ENCODE data around the gene SLC13A1.
A peak's percentile ranks its signal among the peaks of the same experiment; 100 is the strongest.

Gene SLC13A1

GRCh38 chr7:123169065-123169464, 30.7 kb downstream of the SLC13A1 start:
- H3K27ac ChIP-seq: no peak overlapping the region
- TF ChIP-seq ZFX (IDR thresholded peaks at IDR 0.05; ENCODE audit: borderline replicate concordance): no peak
- no peak for TF ChIP-seq CTCF (IDR thresholded peaks at IDR 0.05)

GRCh38 chr7:123157606-123158005, 42.2 kb downstream of the SLC13A1 start:
- H3K27ac ChIP-seq: no peak overlapping the region
- no peak for TF ChIP-seq ZFX (IDR thresholded peaks at IDR 0.05; ENCODE audit: borderline replicate concordance)
- TF ChIP-seq CTCF (IDR thresholded peaks at IDR 0.05): no peak

GRCh38 chr7:123155571-123155970, 44.2 kb downstream of the SLC13A1 start:
- no peak for TF ChIP-seq ZFX (IDR thresholded peaks at IDR 0.05; ENCODE audit: borderline replicate concordance)
- TF ChIP-seq CTCF (IDR thresholded peaks at IDR 0.05): no peak
- H3K27ac ChIP-seq: no peak overlapping the region

- TF ChIP-seq CTCF (IDR thresholded peaks at IDR 0.05) (peak; percentile 97), ZFX (IDR thresholded peaks at IDR 0.05; ENCODE audit: borderline replicate concordance) (no peak)
- no peak overlapping the region for H3K27ac ChIP-seq
These were observed 45.4 kb downstream of the SLC13A1 start for GRCh38 chr7:123154231-123154860.

- H3K27ac ChIP-seq: no peak overlapping the region
- TF ChIP-seq CTCF (IDR thresholded peaks at IDR 0.05) (no peak), ZFX (IDR thresholded peaks at IDR 0.05; ENCODE audit: borderline replicate concordance) (no peak)
These were observed 48.3 kb downstream of the SLC13A1 start for GRCh38 chr7:123151443-123151842.

GRCh38 chr7:123148813-123149212, 51.0 kb downstream of the SLC13A1 start:
- H3K27ac ChIP-seq: no peak overlapping the region
- TF ChIP-seq CTCF (IDR thresholded peaks at IDR 0.05): peak; percentile 27
- TF ChIP-seq ZFX (IDR thresholded peaks at IDR 0.05; ENCODE audit: borderline replicate concordance): no peak

GRCh38 chr7:123143252-123144006, 56.3 kb downstream of the SLC13A1 start:
- TF ChIP-seq CTCF (IDR thresholded peaks at IDR 0.05) (no peak), ZFX (IDR thresholded peaks at IDR 0.05; ENCODE audit: borderline replicate concordance) (no peak)
- H3K27ac ChIP-seq: no peak overlapping the region
